Subcutaneous abdominal adipose tissue (tissue), 5 donors: ENCODE results near the gene YPEL2.
"Not testable (repeated sequence)": the region's sequence is repeated elsewhere in the genome, so short reads cannot be mapped to it uniquely, and the experiment has no call there.

Experiments
- H3K27ac ChIP-seq: one replicate; pipeline ENCODE4 v1.7.0; 2013; ENCODE audit warnings: low read depth, mild to moderate bottlenecking, inconsistent platforms, low read length, moderate library complexity
- H3K27me3 ChIP-seq, 5 donors: one replicate each; pipeline ENCODE4 v1.7.0; 2013; ENCODE audit warnings: low read length in 5 of 5, inconsistent platforms in 1 of 5; ENCODE audit not compliant: control insufficient read depth in 5 of 5, insufficient read depth in 4 of 5
- H3K36me3 ChIP-seq, 5 donors: one replicate each; pipeline ENCODE4 v1.7.0; 2013; ENCODE audit warnings: low read length in 5 of 5; ENCODE audit not compliant: control insufficient read depth in 5 of 5, insufficient read depth in 5 of 5
- H3K4me1 ChIP-seq, 5 donors: one replicate each; pipeline ENCODE4 v1.7.0; 2013; ENCODE audit warnings: low read length in 5 of 5, mild to moderate bottlenecking in 3 of 5, moderate library complexity in 1 of 5; ENCODE audit not compliant: control insufficient read depth in 5 of 5, insufficient read depth in 5 of 5
- H3K4me3 ChIP-seq, 5 donors: one replicate each; pipeline ENCODE4 v1.7.0; 2013; ENCODE audit warnings: low read length in 5 of 5, low read depth in 1 of 5
- H3K9ac ChIP-seq, 5 donors: one replicate each; pipeline ENCODE4 v1.7.0; 2013; ENCODE audit warnings: low read length in 5 of 5, mild to moderate bottlenecking in 4 of 5, moderate library complexity in 3 of 5
- H3K9me3 ChIP-seq, 5 donors: one replicate each; pipeline ENCODE4 v1.7.0; 2013; ENCODE audit warnings: low read length in 5 of 5; ENCODE audit not compliant: control insufficient read depth in 5 of 5
- donor health status: healthy.
- donor health status: healthy.
- donor health status: healthy.
- donor health status: healthy.
- donor health status: healthy.

Gene YPEL2

GRCh38 chr17:59401274-59401673 lies 69.8 kb downstream of the YPEL2 start:
- peak overlapping the region; percentile 75 for H3K27ac ChIP-seq
- H3K9ac ChIP-seq: peak overlapping the region in 1 of 5 donors; percentile 21
- peaks cover 10 to 71% (median 40%) of the 10 kb centered on the region in 5 donors for H3K36me3 ChIP-seq
- H3K27me3 ChIP-seq: no peaks in the 10 kb centered on the region
- H3K4me3 ChIP-seq: no peak overlapping the region
- no peaks in the 10 kb centered on the region for H3K9me3 ChIP-seq
- H3K4me1 ChIP-seq: peaks cover 0 to 24% (median 10%) of the 10 kb centered on the region in 5 donors

- no peak overlapping the region for H3K4me3 ChIP-seq
- no peaks in the 10 kb centered on the region for H3K27me3 ChIP-seq
- no peaks in the 10 kb centered on the region for H3K9me3 ChIP-seq
- H3K36me3 ChIP-seq: peaks cover 9 to 71% (median 37%) of the 10 kb centered on the region in 5 donors
- no peak overlapping the region for H3K9ac ChIP-seq
- H3K4me1 ChIP-seq: peaks cover 0 to 25% (median 10%) of the 10 kb centered on the region in 5 donors
- H3K27ac ChIP-seq: peak overlapping the region; percentile 75
These were observed 70.3 kb downstream of the YPEL2 start for GRCh38 chr17:59401725-59402124.

- peaks cover 9 to 61% (median 27%) of the 10 kb centered on the region in 5 donors for H3K36me3 ChIP-seq
- H3K9me3 ChIP-seq: no peaks in the 10 kb centered on the region
- no peaks in the 10 kb centered on the region for H3K27me3 ChIP-seq
- H3K4me1 ChIP-seq: peaks cover 0 to 29% (median 16%) of the 10 kb centered on the region in 5 donors
- no peak overlapping the region for H3K27ac ChIP-seq
- H3K9ac ChIP-seq: no peak overlapping the region
- no peak overlapping the region for H3K4me3 ChIP-seq
These were observed 71.3 kb downstream of the YPEL2 start for GRCh38 chr17:59402760-59403159.

GRCh38 chr17:59404471-59404870 lies 73.0 kb downstream of the YPEL2 start:
- Histone ChIP-seq H3K9me3 (peaks cover 0 to 1% (median 0%) of the 10 kb centered on the region in 5 donors), H3K4me3 (no peak overlapping the region), H3K27ac (no peak overlapping the region), H3K4me1 (peaks cover 0 to 29% (median 16%) of the 10 kb centered on the region in 5 donors), H3K27me3 (no peaks in the 10 kb centered on the region), H3K36me3 (peaks cover 9 to 46% (median 15%) of the 10 kb centered on the region in 5 donors), H3K9ac (no peak overlapping the region)

GRCh38 chr17:59405944-59406705 lies 74.7 kb downstream of the YPEL2 start:
- peaks cover 2 to 10% (median 7%) of the 10 kb centered on the region in 5 donors for H3K9me3 ChIP-seq
- no peak overlapping the region for H3K27ac ChIP-seq
- no peak overlapping the region for H3K4me3 ChIP-seq
- H3K4me1 ChIP-seq: peaks cover 0 to 15% (median 10%) of the 10 kb centered on the region in 5 donors
- H3K9ac ChIP-seq: no peak overlapping the region
- H3K36me3 ChIP-seq: peaks cover 9 to 40% (median 12%) of the 10 kb centered on the region in 5 donors
- H3K27me3 ChIP-seq: no peaks in the 10 kb centered on the region

- Histone ChIP-seq H3K4me3 (no peak overlapping the region), H3K4me1 (peaks cover 0 to 8% (median 7%) of the 10 kb centered on the region in 5 donors), H3K36me3 (peaks cover 9 to 40% (median 12%) of the 10 kb centered on the region in 5 donors), H3K27me3 (no peaks in the 10 kb centered on the region), H3K9ac (no peak overlapping the region), H3K9me3 (peaks cover 2 to 10% (median 7%) of the 10 kb centered on the region in 5 donors), H3K27ac (no peak overlapping the region)
These were observed 75.4 kb downstream of the YPEL2 start for GRCh38 chr17:59406808-59407381.

- Histone ChIP-seq H3K9ac (no peak overlapping the region), H3K4me3 (peak overlapping the region in 1 of 5 donors; percentile 3), H3K36me3 (peaks cover 2 to 20% (median 6%) of the 10 kb centered on the region in 5 donors), H3K4me1 (peaks cover 0 to 7% (median 5%) of the 10 kb centered on the region in 5 donors), H3K27ac (no peak overlapping the region), H3K27me3 (no peaks in the 10 kb centered on the region), H3K9me3 (peaks cover 2 to 10% (median 7%) of the 10 kb centered on the region in 5 donors)
These were observed 78.0 kb downstream of the YPEL2 start for GRCh38 chr17:59409336-59410048.

- H3K27me3 ChIP-seq: no peaks in the 10 kb centered on the region
- peaks cover 0 to 15% (median 5%) of the 10 kb centered on the region in 5 donors for H3K36me3 ChIP-seq
- no peak overlapping the region for H3K27ac ChIP-seq
- H3K4me3 ChIP-seq: no peak overlapping the region
- H3K4me1 ChIP-seq: peaks cover 0 to 7% (median 5%) of the 10 kb centered on the region in 5 donors
- H3K9me3 ChIP-seq: peaks cover 2 to 10% (median 7%) of the 10 kb centered on the region in 5 donors
- H3K9ac ChIP-seq: no peak overlapping the region
These were observed 78.6 kb downstream of the YPEL2 start for GRCh38 chr17:59410049-59410437.

- H3K27ac ChIP-seq, H3K9ac ChIP-seq, H3K4me1 ChIP-seq, H3K36me3 ChIP-seq, H3K4me3 ChIP-seq, H3K27me3 ChIP-seq: not testable (repeated sequence)
- peaks cover 2 to 10% (median 7%) of the 10 kb centered on the region in 5 donors for H3K9me3 ChIP-seq
These were observed 81.0 kb downstream of the YPEL2 start for GRCh38 chr17:59412431-59412830.
